ENCODE results near the gene PRR11. TPM values are rescaled to one million over a fixed set of nuclear protein-coding genes. Genes with fewer than 3 reads are reported as not detected.

The PRR11 gene
- total RNA-seq, result 1.4 and 2.1 TPM in 2 replicates

DNA sequence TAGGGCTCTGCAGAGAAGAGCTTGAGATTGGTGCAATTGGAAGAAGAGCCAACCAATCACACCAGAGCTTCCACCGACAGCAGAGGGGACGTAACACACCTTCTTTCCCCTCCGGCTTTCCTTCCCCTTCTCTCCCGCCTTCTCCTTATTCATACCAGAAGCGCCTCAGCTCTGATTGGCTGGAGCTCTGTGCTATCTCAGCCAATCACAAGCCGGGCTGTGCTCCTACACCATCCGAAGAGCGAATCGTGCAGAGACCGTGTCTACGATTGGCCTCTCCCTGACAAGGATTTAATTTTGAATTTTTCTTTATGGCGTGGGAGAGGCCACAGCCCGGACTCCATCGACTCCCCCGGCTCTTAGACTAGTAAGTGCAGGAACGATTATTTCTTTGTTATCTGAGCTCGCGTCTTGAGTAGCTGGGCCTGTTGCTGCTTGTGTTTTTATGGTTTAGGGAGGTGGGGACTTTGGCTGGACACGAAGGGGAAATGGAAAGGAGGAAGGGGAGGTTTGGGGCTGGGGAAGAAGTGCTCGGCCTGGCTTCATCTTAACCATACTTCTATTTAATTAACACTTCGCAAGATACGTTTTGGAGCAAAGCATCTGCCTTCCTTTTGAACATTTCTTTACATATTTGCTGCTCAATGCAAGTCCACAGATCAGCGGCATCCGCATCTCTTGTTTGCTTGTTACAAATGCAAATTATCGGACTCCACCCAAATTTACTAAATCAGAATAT is at the start of gene PRR11:
PRR11 (plus strand) TSS at position 308 of the 739 bp plus-strand sequence. CDS start 14,007 bp downstream, outside the sequence.

DNA sequence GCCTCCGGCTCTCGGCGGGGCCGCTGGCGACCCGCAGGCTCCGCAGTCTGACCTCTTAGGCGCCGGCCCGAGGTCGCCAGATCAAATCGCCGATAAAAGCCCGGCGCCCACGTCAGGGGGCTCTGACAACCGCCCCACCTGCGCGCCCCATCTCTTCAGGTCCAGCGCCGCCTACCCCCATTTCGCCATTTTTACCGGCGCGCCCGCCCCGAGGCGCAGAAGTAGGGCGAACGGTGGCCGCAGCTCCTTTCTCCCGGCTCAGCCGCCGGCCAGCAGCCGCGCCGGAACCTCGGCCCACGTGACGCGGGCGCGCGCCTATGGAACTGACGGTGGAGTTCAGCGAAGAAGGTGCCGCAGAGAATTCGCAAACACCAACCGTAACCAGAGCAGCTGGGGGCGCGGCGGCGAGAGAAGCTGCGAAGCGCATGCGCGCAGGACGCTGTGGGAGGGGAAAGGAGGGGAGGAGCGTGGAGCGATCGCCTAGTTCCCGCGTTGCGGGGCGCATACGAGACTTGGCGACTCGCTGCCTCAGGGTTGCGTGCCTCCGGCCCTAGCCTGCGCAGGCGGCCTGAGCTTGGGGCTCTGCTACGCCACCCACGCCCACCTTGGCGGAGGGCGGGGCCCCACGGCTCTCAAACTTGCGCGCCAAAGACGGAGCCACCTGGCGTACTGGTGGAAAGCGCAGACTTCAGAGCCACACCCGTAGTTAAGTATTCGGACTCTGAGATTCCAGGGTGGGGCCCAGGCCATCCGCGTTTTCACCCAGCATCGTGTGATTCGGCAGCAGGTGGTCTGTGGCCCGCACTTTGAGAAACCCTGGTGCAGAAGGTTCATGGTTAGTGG is 48.9 kb upstream of the PRR11 start, which contains the start of gene TRIM37:
TRIM37 (minus strand) TSS at position 418 of the 843 bp plus-strand sequence. CDS start 419 bp downstream, outside the sequence.

DNA sequence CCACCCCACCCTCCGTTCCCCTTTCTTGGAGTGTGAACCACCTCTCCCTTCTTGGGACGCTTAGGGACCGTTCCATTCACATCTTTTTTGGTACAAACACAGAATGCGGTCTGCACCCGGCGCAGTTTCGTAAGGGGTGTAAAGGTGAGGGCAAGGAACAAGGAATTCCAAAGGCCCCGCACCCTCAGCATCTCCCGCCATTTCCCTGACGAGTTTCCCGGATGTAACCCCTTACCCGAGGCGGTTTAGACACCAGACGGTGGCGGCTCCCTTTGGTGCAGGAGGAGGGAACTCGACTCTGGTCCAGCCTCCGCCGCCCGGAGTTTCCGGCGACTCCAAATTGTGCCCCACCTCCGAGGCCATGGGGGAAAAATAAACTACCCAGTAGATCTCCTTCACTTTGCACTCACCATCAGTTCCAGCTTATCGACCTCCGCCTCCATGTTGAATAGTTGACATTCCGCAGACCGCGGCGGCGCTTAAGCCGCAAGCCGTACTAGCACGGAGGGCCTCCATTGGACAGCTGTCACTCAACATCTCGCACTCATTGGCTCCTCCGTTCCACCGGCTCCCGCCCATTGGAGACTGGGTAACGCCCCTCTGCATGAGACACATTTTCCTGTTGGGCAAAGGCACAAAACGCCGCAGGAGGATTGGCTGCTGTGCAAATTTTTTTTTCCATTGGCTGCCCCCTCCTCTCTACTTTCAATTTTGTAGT is 666 bp upstream of the PRR11 start, which contains the start of gene SKA2:
SKA2 (minus strand) TSS at position 466 of the 718 bp plus-strand sequence; CDS start at position 443, 23 bp downstream.

DNA sequence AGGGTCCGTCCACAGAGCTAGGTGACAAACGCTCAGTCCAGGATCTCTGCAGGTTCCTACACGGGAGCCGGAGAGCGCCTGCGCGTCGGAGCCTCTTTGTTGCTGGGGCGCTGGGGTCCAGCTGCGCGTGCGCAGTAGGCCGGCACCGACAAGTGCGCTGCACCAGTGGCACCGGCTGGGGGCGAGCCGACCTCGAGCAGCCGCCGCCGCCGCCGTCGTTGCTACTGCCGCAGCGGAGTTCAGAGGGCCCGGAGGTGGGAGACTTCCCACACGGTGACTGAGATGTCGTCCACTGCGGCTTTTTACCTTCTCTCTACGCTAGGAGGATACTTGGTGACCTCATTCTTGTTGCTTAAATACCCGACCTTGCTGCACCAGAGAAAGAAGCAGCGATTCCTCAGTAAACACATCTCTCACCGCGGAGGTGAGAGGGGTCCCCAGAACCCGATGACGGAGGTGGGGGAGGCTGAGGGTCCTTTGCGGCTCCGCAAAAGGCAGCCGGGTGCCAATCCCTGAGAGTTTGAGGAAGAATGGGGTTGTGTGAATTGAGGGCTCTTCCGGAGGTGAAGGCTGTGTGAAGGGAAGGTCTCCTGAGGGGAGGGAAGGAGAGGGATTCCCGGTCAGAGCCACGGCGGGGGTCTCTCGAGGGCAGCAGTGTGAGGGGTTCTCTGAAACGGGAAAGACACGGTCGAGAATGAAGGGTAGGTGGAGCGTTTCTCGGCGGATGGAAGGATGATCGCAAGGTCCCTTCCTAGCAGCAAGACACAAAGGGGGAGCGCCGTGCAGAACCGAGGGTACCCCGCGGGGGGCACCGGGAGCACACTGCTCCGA is 65.0 kb downstream of the PRR11 start, which contains the start of gene GDPD1:
GDPD1 (plus strand) TSS at position 184 of the 831 bp plus-strand sequence; CDS start at position 283, 99 bp downstream.

Other genes with a start within 250 kb of the PRR11 start
- 25.6 and 35.7 TPM in 2 replicates for gene TRIM37, start 48.9 kb upstream of the PRR11 start, total RNA-seq
- 20.7 and 40.7 TPM in 2 replicates for gene SKA2, start 560 bp upstream of the PRR11 start, total RNA-seq
- 17.8 and 23.9 TPM in 2 replicates for gene SMG8, start 54.3 kb downstream of the PRR11 start, total RNA-seq
- gene GDPD1, start 64.8 kb downstream of the PRR11 start, total RNA-seq, result 1.9 and 2.1 TPM in 2 replicates
- 2.1 and 7.2 TPM in 2 replicates for gene YPEL2, start 175.9 kb downstream of the PRR11 start, total RNA-seq

All from tracheal epithelial cell (primary cell).